T-cell (primary cell): ENCODE data around the gene DGKA. TPM values are rescaled to one million over a fixed set of nuclear protein-coding genes. Genes with fewer than 3 reads are reported as not detected.
"Not testable (repeated sequence)": the region's sequence is repeated elsewhere in the genome, so short reads cannot be mapped to it uniquely, and the experiment has no call there.

Source experiments
- ATAC-seq, 4 experiments: fragments of 200-7000 bp in 3 of 4; fragments of 150-1000 bp in 1 of 4; cut with Tn5 transposase; replicated peaks in 1 of 4; 1 replicate in 3 of 4; 2 replicates in 1 of 4; pipeline ENCODE4 v1.10.0; 2021; ENCODE audit warnings: moderate library complexity in 3 of 4, mild to moderate bottlenecking in 2 of 4, moderate number of reproducible peaks in 1 of 4
- CTCF ChIA-PET, 2 donors: fragments of 300-600 bp; sonication (Branson Sonifier 250); formaldehyde crosslinking; loops; one replicate each; lab custom pipeline; 2022; ENCODE audit warnings: antibody characterized with exemption in 2 of 2; lab: Charles Lee
- POLR2A ChIA-PET, 2 donors: fragments of 300-600 bp; sonication (Branson Sonifier 250); formaldehyde crosslinking; loops; one replicate each; lab custom pipeline; 2022; ENCODE audit warnings: antibody characterized with exemption in 2 of 2; lab: Charles Lee
- DNase-seq, 35 experiments: peaks; one replicate each; pipeline versions ENCODE4 v3.0.0 to v3.0.0-alpha.2; 2013 to 2023
- H3K27ac ChIP-seq: one replicate; pipeline ENCODE4 v1.5.1; 2013; ENCODE audit warnings: low read length
- H3K27me3 ChIP-seq, 2 experiments: replicated peaks in 1 of 2; 1 replicate in 1 of 2; 2 replicates in 1 of 2; pipeline versions ENCODE4 v1.6.1 to v1.7.0; 2013; ENCODE audit warnings: low read length in 1 of 2, mixed read lengths in 1 of 2; ENCODE audit not compliant: control insufficient read depth in 2 of 2, insufficient read depth in 2 of 2; ENCODE audit errors: extremely low read depth in 1 of 2
- H3K36me3 ChIP-seq, 2 donors: 1 replicate in 1 of 2; 2 replicates in 1 of 2; pipeline versions ENCODE4 v1.6.1 to v1.7.0; 2013; ENCODE audit warnings: low read length in 1 of 2; ENCODE audit not compliant: control insufficient read depth in 2 of 2, insufficient read depth in 1 of 2; ENCODE audit errors: extremely low read depth in 1 of 2
- H3K4me1 ChIP-seq, 2 experiments: 1 replicate in 1 of 2; 2 replicates in 1 of 2; pipeline versions ENCODE4 v1.6.1 to v1.7.0; 2013; ENCODE audit warnings: low read length in 2 of 2, mixed read lengths in 1 of 2; ENCODE audit not compliant: insufficient read depth in 2 of 2, control insufficient read depth in 1 of 2; ENCODE audit errors: extremely low read depth in 1 of 2
- H3K4me3 ChIP-seq, 2 donors: 1 replicate in 1 of 2; 2 replicates in 1 of 2; pipeline versions ENCODE4 v1.5.1 to v1.7.0; 2013; ENCODE audit warnings: mild to moderate bottlenecking in 2 of 2, low read length in 1 of 2, moderate library complexity in 1 of 2; ENCODE audit not compliant: control insufficient read depth in 1 of 2; ENCODE audit errors: extremely low read depth in 1 of 2
- H3K9me3 ChIP-seq: 2 replicates; pipeline ENCODE4 v1.7.0; 2013
- H3K27ac Mint-ChIP-seq, 2 donors: one replicate each; pipeline ENCODE4 v1.8.0; 2020 to 2021; ENCODE audit warnings: mild to moderate bottlenecking in 2 of 2, mixed read lengths in 2 of 2
- H3K27me3 Mint-ChIP-seq, 2 donors: one replicate each; pipeline ENCODE4 v1.8.0; 2021 to 2022; ENCODE audit warnings: mixed read lengths in 2 of 2
- H3K36me3 Mint-ChIP-seq: one replicate; pipeline ENCODE4 v1.8.0; 2021; ENCODE audit warnings: mixed read lengths
- H3K4me1 Mint-ChIP-seq, 3 donors: one replicate each; pipeline ENCODE4 v1.8.0; 2020 to 2022; ENCODE audit warnings: mixed read lengths in 3 of 3, mild to moderate bottlenecking in 1 of 3
- H3K4me3 Mint-ChIP-seq, 3 donors: one replicate each; pipeline ENCODE4 v1.8.0; 2020 to 2022; ENCODE audit warnings: mild to moderate bottlenecking in 3 of 3, mixed read lengths in 3 of 3, moderate library complexity in 3 of 3
- H3K9me3 Mint-ChIP-seq, 3 donors: one replicate each; pipeline ENCODE4 v1.8.0; 2020 to 2022; ENCODE audit warnings: mixed read lengths in 3 of 3
- WGBS: methylation state at CpG from one replicate; pipeline ENCODE4 v1.1.5; 2013; ENCODE audit warnings: missing lambda C conversion rate; ENCODE audit not compliant: insufficient coverage; 5-methylcytosine and 5-hydroxymethylcytosine counted together
- total RNA-seq, 35 experiments: library from RNA in 6 of 35; stranded (reverse) in 6 of 35; fragments of 120-200 nt in 1 of 35; gene quantifications; one replicate each; pipeline versions ENCODE4 v1.2.1 to v1.2.4 and lab custom pipeline; 2013 to 2026

Gene DGKA
- total RNA-seq, 5 donors from 2014 or later (not counting 1 experiment from before 2014, with no cell fraction given) = 896 to 1,314 (median 1,231) TPM

- H3K4me1 ChIP-seq = peaks cover 22 to 24% of the 10 kb centered on the region in 2 experiments
- DNase-seq (no peak), ATAC-seq (no peak)
- no peaks in the 10 kb centered on the region for H3K27me3 Mint-ChIP-seq
- peaks cover 56 to 59% (median 57%) of the 10 kb centered on the region in 3 donors for H3K4me1 Mint-ChIP-seq
- POLR2A ChIA-PET = interaction anchor here in 1 of 2 donors (0.7 kb wide), 1 partner anchor 52 kb away, joined by 5 read pairs; no protein-coding TSS in a partner anchor
- CTCF ChIA-PET = interaction anchor here in 1 of 2 donors (0.6 to 0.7 kb wide), 4 partner anchors 20 to 572 kb away, joined by 3 to 6 read pairs (median 4); no protein-coding TSS in a partner anchor
- no peaks in the 10 kb centered on the region for H3K27me3 ChIP-seq
- H3K9me3 Mint-ChIP-seq = no peaks in the 10 kb centered on the region
- H3K4me3 Mint-ChIP-seq = peak overlapping the region in 1 of 3 donors; percentile 17
- WGBS = no CpG with 5 or more reads among the region's 3 CpGs
- H3K27ac ChIP-seq = no peak overlapping the region
- H3K36me3 Mint-ChIP-seq = peaks cover 4% of the 10 kb centered on the region
- H3K9me3 ChIP-seq = no peaks in the 10 kb centered on the region
- H3K27ac Mint-ChIP-seq = peak overlapping the region; percentile 44 to 74
- peaks cover 0 to 17% of the 10 kb centered on the region in 2 donors for H3K36me3 ChIP-seq
- H3K4me3 ChIP-seq = no peak overlapping the region
Observed at GRCh38 chr12:55922126-55922525, 8.8 kb upstream of the DGKA start.

GRCh38 chr12:55923648-55924047, 7.3 kb upstream of the DGKA start:
- H3K27ac ChIP-seq, H3K9me3 Mint-ChIP-seq, ATAC-seq, H3K27me3 ChIP-seq, H3K9me3 ChIP-seq, DNase-seq, H3K4me3 ChIP-seq, H3K27me3 Mint-ChIP-seq, POLR2A ChIA-PET, H3K36me3 Mint-ChIP-seq: not testable (repeated sequence)
- 100% methylated on average over 1 of the region's 9 CpGs for WGBS
- Mint-ChIP-seq H3K4me3 (peak overlapping the region in 1 of 3 donors; percentile 55), H3K4me1 (peaks cover 59 to 62% (median 60%) of the 10 kb centered on the region in 3 donors), H3K27ac (peak overlapping the region in 1 of 2 donors; percentile 18)
- peaks cover 0 to 17% of the 10 kb centered on the region in 2 donors for H3K36me3 ChIP-seq
- CTCF ChIA-PET = interaction anchor here in 1 of 2 donors (0.7 to 1.3 kb wide), 2 partner anchors 15 to 134 kb away, joined by 5 to 6 read pairs; no protein-coding TSS in a partner anchor
- H3K4me1 ChIP-seq = peaks cover 22 to 24% of the 10 kb centered on the region in 2 experiments

GRCh38 chr12:55925371-55925770, 5.6 kb upstream of the DGKA start:
- Mint-ChIP-seq H3K4me3 (peak overlapping the region; percentile 96 to 100 (median 97)), H3K9me3 (no peaks in the 10 kb centered on the region), H3K27me3 (no peaks in the 10 kb centered on the region), H3K4me1 (peaks cover 64 to 78% (median 69%) of the 10 kb centered on the region in 3 donors), H3K36me3 (peaks cover 4% of the 10 kb centered on the region), H3K27ac (peak overlapping the region; percentile 96 to 99)
- Histone ChIP-seq H3K4me1 (peaks cover 25 to 28% of the 10 kb centered on the region in 2 experiments), H3K9me3 (no peaks in the 10 kb centered on the region), H3K27ac (no peak overlapping the region), H3K27me3 (no peaks in the 10 kb centered on the region), H3K36me3 (peaks cover 0 to 17% of the 10 kb centered on the region in 2 donors), H3K4me3 (no peak overlapping the region)
- POLR2A ChIA-PET = no interaction called here
- 76% methylated on average over 3 of the region's 4 CpGs for WGBS
- ATAC-seq (no peak), DNase-seq (no peak)
- CTCF ChIA-PET = interaction anchor here (1.1 to 3.5 kb wide), 8 partner anchors 10 to 196 kb away, joined by 3 to 15 read pairs (median 8); partner anchors contain the start of genes DNAJC14 (in 1 of the 2), ORMDL2 (in 1 of the 2), RAB5B (in 1 of the 2) and SARNP (in 1 of the 2)

DNA sequence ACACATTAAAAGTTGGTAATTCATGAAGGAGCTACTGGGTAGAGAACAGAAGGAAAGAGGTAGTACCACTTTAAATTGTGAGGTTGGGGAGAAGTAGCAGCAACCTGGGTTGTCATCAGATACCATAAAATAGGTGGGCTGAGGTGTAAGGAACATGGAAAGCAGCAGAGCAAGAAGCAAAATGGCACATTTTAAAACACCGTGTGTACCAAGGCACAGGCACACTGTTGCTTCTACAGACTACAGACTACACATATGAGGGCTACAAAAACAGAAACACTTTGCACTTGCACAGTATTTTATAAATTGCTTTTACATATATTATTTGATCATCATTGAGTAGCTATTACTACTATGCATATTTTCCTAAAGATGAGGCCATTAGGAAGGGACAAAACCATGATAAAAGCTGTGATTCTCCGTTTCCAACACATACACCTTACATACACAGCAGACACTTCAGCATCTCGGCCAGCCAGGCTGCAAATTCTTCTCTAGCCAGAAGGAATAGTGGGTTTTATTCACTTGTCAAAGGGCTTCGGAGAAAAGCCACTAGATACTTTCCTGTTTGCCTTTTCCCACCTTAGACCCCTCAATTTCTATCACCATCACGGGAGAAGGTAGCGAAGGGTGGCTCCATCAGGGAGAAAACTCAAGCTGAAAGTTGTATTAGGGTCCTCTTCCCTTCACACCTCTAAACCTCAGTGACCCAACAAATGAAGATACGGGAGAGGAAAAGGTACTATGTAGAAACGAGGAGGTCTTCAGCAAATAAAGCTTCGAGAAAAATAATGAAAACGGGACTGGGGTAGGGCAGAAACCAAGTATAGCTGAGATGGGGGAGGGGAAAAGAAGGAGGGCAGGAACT, 4.9 kb upstream of the DGKA start:
- no peak for ATAC-seq
- Histone ChIP-seq H3K4me1 (peaks cover 20 to 35% of the 10 kb centered on the region in 2 experiments), H3K4me3 (peak overlapping the region; percentile 86 to 100), H3K27ac (peak overlapping the region; percentile 79), H3K27me3 (no peaks in the 10 kb centered on the region), H3K9me3 (no peaks in the 10 kb centered on the region), H3K36me3 (peaks cover 0 to 15% of the 10 kb centered on the region in 2 donors)
- H3K27ac Mint-ChIP-seq = peak overlapping the region; percentile 96 to 99
- H3K9me3 Mint-ChIP-seq = no peaks in the 10 kb centered on the region
- ChIA-PET POLR2A (interaction anchor here (0.6 to 1.5 kb wide), 5 partner anchors 13 to 410 kb away, joined by 3 to 9 read pairs (median 4); partner anchors contain the start of gene RAB5B (in 1 of the 2)), CTCF (interaction anchor here (0.6 to 3.5 kb wide), 13 partner anchors 9 to 210 kb away, joined by 3 to 15 read pairs (median 5); partner anchors contain the start of genes DNAJC14 (in 2 of the 2), BLOC1S1 (in 1 of the 2), ORMDL2 (in 1 of the 2) and RAB5B (in 1 of the 2))
- H3K4me1 Mint-ChIP-seq = peaks cover 62 to 79% (median 68%) of the 10 kb centered on the region in 3 donors
- peaks cover 6% of the 10 kb centered on the region for H3K36me3 Mint-ChIP-seq
- DNase-seq = peak in 3 of 35 experiments; percentile 3 to 30 (median 12)
- no peaks in the 10 kb centered on the region for H3K27me3 Mint-ChIP-seq
- peak overlapping the region; percentile 96 to 100 (median 97) for H3K4me3 Mint-ChIP-seq
- WGBS = 0% methylated on average over 3 of the region's 10 CpGs

GRCh38 chr12:55926738-55927587, 4.0 kb upstream of the DGKA start:
- Histone ChIP-seq H3K4me3 (peak overlapping the region; percentile 86 to 100), H3K36me3 (peaks cover 0 to 15% of the 10 kb centered on the region in 2 donors), H3K27me3 (no peaks in the 10 kb centered on the region), H3K27ac (peak overlapping the region; percentile 79), H3K4me1 (peaks cover 18 to 32% of the 10 kb centered on the region in 2 experiments), H3K9me3 (no peaks in the 10 kb centered on the region)
- 0% methylated on average over 28 of the region's 42 CpGs for WGBS
- H3K4me1 Mint-ChIP-seq = peaks cover 56 to 76% (median 61%) of the 10 kb centered on the region in 3 donors
- H3K9me3 Mint-ChIP-seq = no peaks in the 10 kb centered on the region
- no peaks in the 10 kb centered on the region for H3K27me3 Mint-ChIP-seq
- ChIA-PET POLR2A (interaction anchor here (0.6 to 1.5 kb wide), 6 partner anchors 13 to 1642 kb away, joined by 3 to 9 read pairs (median 4); partner anchors contain the start of gene RAB5B (in 1 of the 2)), CTCF (interaction anchor here (0.6 to 3.5 kb wide), 15 partner anchors 8 to 222 kb away, joined by 3 to 15 read pairs (median 5); partner anchors contain the start of genes DNAJC14 (in 2 of the 2), BLOC1S1 (in 1 of the 2), ORMDL2 (in 1 of the 2) and RAB5B (in 1 of the 2))
- H3K36me3 Mint-ChIP-seq = peaks cover 12% of the 10 kb centered on the region
- peak overlapping the region; percentile 96 to 100 (median 97) for H3K4me3 Mint-ChIP-seq
- DNase-seq (peak; percentile 72 to 95 (median 86)), ATAC-seq (peak; percentile 36 to 53 (median 42))
- H3K27ac Mint-ChIP-seq = peak overlapping the region; percentile 96 to 99
